SU-DHL-6 (cell line): Measurements from ENCODE around the gene C5orf46.
"Not testable (repeated sequence)": the region's sequence is repeated elsewhere in the genome, so short reads cannot be mapped to it uniquely, and the experiment has no call there.

Experiments used
- CTCF ChIP-seq: fragments of 200-600 bp; sonication (generic); IDR thresholded peaks from one replicate; pipeline ENCODE4 v1.5.1; 2017; ENCODE audit warnings: antibody characterized with exemption, mild to moderate bottlenecking, low read length, moderate library complexity; ENCODE audit not compliant: insufficient read depth, poor library complexity, severe bottlenecking
- EZH2phosphoT487 ChIP-seq: fragments of 200-600 bp; sonication (generic), shearing (Covaris generic); conservative IDR thresholded peaks from 2 replicates; pipeline ENCODE4 v1.6.1; 2018; ENCODE audit warnings: mild to moderate bottlenecking, antibody characterized with exemption, low read length, moderate library complexity, mixed read lengths

DNA sequence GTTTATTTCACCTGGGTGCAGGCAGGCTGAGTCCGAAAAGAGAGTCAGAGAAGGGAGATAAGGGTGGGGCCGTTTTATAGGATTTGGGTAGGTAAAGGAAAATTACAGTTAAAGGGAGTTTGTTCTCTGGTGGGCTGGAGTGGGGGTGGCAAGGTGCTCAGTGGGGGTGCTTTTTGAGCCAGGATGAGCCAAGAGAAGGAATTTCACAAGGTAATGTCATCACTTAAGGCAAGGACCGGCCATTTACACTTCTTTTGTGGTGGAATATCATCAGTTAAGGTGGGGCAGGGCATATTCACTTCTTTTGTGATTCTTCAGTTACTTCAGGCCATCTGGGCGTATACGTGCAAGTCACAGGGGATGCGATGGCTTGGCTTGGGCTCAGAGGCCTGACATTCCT, 36.4 kb downstream of the C5orf46 start:
- TF ChIP-seq CTCF, EZH2phosphoT487: not testable (repeated sequence)
